Hematopoietic multipotent progenitor cell treated with erythropoietin and hydrocortisone succinate and interleukin-3 and kit ligand, for 6 days (in vitro differentiated cells): ENCODE measurements around the gene DCTN3.
A peak's percentile ranks its signal among the peaks of the same experiment; 100 is the strongest.

Experiments
- DNase-seq: peaks from one replicate; pipeline ENCODE4 v3.0.0-alpha.2; 2015

DCTN3 gene

GRCh38 chr9:34588671-34589635 lies 31.3 kb downstream of the DCTN3 start:
- DNase-seq: no peak

DNA sequence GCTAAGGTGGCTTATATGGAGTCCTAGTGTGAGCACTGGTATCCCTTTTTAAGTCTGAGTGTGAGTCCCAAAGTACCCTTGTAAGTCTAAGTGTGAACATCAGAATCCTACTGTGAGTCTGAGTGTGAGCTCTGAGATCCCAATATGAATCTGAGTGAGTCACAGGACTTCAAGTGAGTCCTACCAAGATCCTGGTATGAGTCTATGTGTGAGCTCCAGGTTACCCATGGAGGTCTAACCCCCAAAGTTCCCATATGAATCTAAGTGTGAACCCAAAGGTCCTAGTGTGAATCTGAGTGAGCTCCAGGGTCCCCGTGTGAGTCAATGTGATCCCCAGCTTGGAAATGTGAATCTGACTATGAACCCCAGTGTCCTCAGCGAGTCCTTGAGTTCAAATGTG lies 33.0 kb downstream of the DCTN3 start:
- DNase-seq: no peak

GRCh38 chr9:34585946-34586669 lies 34.2 kb downstream of the DCTN3 start:
- no peak for DNase-seq

DNA sequence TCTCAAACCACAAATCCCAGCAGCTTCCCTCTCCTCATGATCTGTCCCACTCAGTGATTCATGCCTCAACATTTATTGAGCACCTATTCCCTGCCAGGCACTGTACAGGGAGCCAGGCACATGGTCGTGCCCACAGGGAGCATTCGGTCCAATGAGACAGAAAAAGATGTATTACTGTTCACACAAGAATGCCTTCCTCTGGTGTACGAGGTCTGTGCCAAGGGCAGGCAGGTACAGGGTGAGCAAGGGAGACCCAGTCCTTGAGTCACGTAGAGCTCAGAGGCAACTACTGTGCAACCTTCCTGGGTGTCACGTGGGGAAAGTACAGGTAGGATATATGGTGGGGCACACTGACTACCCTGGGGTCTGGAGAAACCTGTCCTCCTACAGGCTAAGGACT lies 35.3 kb downstream of the DCTN3 start:
- DNase-seq: no peak

GRCh38 chr9:34582787-34583186 lies 37.5 kb downstream of the DCTN3 start:
- DNase-seq: no peak

- no peak for DNase-seq
These were observed 39.0 kb downstream of the DCTN3 start for GRCh38 chr9:34581318-34581717.

DNA sequence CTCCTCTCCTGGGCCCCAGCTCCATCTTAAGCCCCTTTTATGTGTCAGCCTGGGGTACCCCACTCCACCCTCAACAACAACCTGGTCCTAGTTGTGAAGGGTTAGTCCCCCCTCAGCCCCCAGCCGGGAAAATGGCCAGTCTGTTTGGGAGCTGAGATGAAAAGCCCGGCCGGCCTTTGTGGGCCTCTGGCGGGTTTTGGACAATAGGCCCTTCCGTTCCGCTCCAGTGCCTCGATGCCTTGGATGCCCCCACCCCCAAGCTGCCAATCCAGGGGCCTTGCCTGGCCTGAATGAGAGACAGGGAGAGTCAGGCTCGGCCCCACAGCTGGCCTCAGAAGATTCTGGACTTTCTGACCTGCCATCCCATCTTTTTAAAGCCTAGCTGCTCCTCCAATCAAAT lies 39.9 kb downstream of the DCTN3 start:
- DNase-seq: no peak

DNA sequence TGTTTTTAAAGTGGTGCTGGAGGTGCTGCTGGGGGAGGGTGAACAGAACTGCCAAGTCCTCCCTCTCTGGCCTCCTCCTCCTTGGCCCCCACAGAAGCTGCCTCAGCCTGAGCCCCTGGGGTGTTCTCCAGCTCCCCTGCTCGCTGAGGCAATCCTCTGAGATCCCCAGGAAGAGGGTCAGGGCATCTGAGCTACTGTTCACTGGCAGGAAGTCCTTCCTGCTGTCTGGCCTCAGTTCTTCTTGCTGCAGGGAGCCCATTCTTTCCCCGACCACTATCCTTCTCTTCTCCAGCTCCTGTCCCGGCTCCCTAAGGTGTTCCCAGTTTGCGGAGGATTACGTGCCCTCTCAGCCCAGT lies 40.5 kb downstream of the DCTN3 start:
- no peak for DNase-seq

- peak; percentile 19 for DNase-seq
These were observed 41.0 kb downstream of the DCTN3 start for GRCh38 chr9:34579104-34579807.

GRCh38 chr9:34578241-34579103 lies 41.8 kb downstream of the DCTN3 start:
- DNase-seq: peak; percentile 31

- no peak for DNase-seq
These were observed 42.7 kb downstream of the DCTN3 start for GRCh38 chr9:34577400-34578240.

DNA sequence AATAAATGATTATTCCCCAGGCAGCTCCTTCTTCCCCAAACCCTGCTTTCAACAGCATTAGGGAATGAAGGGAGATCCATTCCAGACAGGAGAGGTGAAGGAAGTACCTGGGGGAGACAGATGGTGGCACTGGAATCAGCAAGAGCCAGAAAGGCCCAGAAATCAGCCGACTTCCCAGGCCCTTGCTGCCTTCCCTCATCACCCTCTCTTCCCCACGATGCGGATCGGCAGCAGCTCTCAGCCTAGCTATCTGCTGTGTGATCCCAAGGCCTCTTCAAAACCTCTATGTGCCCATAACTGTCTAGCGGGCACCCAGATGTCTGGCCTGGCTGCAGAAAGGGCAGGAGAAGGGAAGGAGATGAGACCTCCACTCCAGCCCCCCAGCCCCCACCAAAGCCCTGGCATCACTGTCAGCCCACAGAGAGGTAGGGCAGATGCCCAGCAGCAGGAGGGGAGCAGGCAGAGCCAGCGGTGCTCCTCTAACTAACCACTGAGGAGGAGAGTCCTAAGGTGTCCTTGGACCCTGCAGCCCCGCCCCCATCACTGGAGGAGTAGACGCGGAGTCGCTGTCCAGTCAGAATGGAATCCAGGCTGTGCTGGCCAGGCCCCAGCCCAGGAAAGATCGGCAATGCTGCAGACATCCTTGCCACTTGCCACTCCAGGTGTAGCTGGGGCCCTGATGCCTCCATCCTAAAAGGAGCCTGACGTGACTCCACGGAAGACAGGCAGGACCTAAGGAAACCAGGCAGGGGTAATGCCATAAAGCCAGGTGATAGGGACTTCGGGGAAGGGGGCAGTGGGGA lies 43.5 kb downstream of the DCTN3 start:
- no peak for DNase-seq

GRCh38 chr9:34575862-34576596 lies 44.3 kb downstream of the DCTN3 start:
- no peak for DNase-seq

DNA sequence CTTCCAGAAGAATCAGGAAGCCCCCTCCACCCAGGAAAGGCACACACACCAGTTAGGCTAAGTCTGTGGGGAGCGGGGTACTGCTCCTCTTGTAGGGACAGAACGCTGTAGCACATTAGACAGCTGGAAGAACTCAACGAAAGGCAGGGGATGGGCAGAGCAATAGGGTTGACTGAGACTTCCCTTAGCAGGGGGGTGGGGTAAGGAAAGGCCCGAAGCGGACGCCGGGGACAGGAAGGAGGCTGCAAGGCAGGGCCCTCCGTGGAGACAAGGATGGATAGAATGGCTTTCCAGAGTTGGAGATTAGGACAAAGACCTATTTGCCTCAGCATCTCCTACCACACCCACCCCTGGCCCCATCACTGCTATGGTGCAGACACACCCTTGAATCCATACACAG lies 45.1 kb downstream of the DCTN3 start:
- no peak for DNase-seq

GRCh38 chr9:34574571-34574970 lies 45.7 kb downstream of the DCTN3 start:
- DNase-seq: no peak

- DNase-seq: no peak
These were observed 46.5 kb downstream of the DCTN3 start for GRCh38 chr9:34573599-34574325.

- DNase-seq: no peak
These were observed 47.7 kb downstream of the DCTN3 start for GRCh38 chr9:34572628-34573027.

- no peak for DNase-seq
These were observed 48.2 kb downstream of the DCTN3 start for GRCh38 chr9:34572092-34572491.

GRCh38 chr9:34571481-34571810 lies 48.8 kb downstream of the DCTN3 start:
- DNase-seq: no peak
